PC-9 (cell line): ENCODE data around the gene HBEGF.

Experiments
- EZH2 ChIP-seq: fragments of 200-600 bp; sonication (generic); IDR thresholded peaks from 2 replicates; pipeline ENCODE4 v1.8.0; 2017; ENCODE audit warnings: antibody characterized with exemption, low read depth
- TF ChIP-seq, protein P1 (sequence below): fragments of 200-600 bp; sonication (generic); conservative IDR thresholded peaks from 2 replicates; pipeline ENCODE4 v1.6.1; 2017; ENCODE audit warnings: mixed run types, antibody characterized with exemption, mild to moderate bottlenecking, moderate library complexity

DNA sequence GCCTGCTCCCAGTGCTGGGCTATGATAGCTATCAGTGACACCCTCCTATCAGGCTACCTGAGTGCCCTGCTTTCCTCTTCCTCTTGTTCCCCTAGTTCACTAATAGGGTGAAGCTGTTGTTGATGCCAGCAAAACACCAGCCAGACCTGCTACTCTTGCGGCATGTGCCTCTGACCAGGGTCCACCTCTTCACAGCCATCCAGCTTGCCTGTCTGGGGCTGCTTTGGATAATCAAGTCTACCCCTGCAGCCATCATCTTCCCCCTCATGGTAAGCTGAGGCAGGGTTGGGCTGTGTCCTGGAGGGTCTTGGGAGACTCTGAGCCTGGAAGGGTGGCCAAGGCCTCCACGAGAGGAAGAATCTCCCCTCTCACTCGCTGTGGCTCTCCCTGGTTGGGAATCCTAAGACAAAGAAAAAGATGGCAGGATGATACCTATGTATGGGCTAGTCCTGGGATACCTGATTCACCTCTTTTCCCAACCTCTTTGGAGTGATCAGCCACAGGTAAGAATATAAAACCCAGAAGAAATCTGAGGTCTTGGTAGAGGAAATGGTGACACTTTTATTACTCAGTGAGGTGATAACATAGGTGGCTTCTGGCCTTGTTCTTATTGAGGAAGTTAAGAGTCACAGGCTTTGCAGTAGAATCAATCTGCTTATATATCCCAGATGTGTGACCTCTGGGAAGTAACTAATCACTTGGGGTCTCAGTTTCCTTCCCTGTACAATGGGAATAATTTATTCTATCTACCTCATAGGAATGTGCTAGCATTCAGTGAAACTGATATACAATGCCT, 25.2 kb upstream of the HBEGF start:
- TF ChIP-seq, protein P1, sequence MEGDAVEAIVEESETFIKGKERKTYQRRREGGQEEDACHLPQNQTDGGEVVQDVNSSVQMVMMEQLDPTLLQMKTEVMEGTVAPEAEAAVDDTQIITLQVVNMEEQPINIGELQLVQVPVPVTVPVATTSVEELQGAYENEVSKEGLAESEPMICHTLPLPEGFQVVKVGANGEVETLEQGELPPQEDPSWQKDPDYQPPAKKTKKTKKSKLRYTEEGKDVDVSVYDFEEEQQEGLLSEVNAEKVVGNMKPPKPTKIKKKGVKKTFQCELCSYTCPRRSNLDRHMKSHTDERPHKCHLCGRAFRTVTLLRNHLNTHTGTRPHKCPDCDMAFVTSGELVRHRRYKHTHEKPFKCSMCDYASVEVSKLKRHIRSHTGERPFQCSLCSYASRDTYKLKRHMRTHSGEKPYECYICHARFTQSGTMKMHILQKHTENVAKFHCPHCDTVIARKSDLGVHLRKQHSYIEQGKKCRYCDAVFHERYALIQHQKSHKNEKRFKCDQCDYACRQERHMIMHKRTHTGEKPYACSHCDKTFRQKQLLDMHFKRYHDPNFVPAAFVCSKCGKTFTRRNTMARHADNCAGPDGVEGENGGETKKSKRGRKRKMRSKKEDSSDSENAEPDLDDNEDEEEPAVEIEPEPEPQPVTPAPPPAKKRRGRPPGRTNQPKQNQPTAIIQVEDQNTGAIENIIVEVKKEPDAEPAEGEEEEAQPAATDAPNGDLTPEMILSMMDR: no peak
- no peak for TF ChIP-seq EZH2
